HG02870 (cell line): ENCODE data around the gene SRRM4.

ENCODE experiments used
- ATAC-seq: cut with Tn5 transposase; IDR thresholded peaks from one replicate; pipeline ENCODE4 v1.9.1; 2021; ENCODE audit warnings: mild to moderate bottlenecking, moderate library complexity; ENCODE audit not compliant: unreplicated experiment

SRRM4 gene, protein sequence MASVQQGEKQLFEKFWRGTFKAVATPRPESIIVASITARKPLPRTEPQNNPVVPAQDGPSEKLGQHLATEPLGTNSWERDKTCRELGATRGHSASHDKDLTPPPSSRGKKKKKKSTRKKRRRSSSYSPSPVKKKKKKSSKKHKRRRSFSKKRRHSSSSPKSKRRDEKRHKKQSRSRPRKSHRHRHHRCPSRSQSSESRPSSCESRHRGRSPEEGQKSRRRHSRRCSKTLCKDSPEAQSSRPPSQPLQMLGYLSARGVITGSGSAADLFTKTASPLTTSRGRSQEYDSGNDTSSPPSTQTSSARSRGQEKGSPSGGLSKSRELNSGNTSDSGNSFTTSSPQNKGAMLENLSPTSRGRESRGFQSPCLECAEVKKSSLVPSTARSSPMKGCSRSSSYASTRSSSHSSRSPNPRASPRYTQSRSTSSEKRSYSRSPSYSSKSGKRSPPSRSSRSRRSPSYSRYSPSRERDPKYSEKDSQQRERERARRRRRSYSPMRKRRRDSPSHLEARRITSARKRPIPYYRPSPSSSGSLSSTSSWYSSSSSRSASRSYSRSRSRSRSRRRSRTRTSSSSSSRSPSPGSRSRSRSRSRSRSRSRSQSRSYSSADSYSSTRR

DNA sequence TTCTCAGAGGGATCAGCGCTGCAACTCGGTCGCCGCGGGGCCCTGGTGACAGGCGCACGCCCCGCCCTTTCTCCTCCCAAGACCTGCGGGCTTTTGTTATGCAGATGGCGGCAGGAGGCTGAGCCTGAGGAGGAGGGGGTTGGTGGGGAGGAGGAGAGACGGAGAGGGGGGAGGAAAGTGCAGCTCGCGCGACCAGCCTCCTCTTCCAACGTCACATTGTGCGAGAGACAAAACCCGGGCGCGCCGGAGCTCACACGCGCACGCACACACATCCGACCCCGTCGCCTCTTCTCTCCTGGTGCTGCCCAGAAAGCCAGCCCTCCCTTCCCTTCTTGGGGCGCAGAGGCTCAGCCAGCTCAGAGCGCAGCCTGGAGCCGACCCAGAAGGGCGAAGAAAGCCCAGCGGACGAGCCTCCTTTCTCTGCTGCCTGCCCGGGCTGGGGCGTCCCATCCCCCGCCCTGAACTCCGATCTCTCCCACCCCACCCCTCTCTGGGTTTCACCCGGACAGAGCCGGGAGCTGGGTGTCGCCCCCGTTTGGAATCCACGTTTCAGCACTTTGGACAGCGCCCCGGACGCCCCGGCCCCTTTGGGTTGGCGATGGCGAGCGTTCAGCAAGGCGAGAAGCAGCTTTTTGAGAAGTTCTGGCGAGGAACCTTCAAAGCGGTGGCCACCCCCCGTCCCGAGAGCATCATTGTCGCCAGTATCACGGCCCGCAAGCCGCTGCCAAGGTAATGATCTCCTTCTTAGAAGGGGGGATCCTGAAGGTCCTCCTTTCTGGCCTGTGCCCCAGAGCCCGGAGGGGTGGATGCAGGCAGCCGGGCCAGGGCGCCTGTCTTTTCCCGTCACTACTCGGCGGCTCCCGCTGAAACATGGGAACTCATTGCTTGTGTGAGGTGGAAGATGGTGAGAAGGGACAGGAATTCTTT, at the start of gene SRRM4:
TSS of gene SRRM4 (plus strand) at position 257 of the 927 bp plus-strand sequence. CDS start at position 599, 342 bp downstream.
- ATAC-seq = no peak

DNA sequence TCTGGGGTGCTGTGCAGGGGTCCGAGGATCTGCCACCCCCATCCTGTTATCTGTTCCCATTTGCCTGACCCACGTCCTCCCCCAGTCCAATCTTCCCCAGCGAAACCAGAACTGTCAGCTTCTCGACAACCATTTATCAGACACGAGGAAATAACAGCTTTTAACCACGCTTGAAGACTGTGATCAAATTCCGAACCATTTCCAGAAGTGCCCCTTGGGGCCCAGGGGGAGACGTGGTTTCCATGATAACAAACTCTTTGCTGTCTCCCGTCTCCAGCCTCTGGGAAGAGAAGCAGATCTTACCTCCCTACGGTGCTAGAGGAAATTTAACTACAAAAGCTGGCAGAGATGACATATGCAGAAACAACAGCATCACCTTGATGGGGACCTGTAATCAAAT, 35.1 kb upstream of the SRRM4 start:
- no peak for ATAC-seq

DNA sequence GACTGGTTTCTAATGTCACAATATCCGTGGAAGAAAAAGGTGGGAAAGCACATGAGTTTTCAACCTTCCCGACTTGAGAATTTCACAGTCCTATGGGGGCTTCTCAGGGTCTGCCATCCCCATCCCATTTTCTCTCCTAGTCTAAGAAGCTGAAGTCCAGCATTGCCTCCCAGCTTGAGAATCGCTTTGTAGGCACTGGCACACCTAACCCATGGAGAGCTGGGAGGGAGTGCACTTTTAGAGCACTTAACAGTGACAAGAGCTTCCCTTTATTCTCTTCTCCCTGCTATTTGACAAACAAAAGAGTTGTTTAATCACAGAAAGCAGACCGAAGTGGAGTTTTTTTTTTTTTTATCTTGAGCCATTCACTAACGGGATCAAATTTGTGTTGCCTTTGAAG, 22.8 kb upstream of the SRRM4 start:
- no peak for ATAC-seq

DNA sequence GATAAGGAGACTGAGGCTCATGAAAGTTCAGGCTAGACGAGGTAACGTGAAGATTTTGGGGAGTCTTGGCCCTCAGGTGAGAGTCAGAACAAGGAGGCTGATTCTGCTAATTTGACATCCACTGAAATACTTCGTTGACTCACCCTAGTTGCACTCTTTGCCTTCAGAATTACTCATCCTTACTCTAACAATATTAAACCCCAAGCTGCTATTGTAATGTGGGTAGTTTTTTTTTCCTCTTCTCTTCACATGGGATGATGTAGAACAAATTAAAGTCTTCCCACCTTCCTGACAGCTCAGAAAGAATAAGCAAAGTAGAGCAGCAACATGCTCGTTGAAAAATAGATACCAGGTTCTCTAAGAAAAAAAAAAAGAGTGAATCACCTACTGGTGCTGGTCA, 22.0 kb upstream of the SRRM4 start:
- ATAC-seq = no peak

DNA sequence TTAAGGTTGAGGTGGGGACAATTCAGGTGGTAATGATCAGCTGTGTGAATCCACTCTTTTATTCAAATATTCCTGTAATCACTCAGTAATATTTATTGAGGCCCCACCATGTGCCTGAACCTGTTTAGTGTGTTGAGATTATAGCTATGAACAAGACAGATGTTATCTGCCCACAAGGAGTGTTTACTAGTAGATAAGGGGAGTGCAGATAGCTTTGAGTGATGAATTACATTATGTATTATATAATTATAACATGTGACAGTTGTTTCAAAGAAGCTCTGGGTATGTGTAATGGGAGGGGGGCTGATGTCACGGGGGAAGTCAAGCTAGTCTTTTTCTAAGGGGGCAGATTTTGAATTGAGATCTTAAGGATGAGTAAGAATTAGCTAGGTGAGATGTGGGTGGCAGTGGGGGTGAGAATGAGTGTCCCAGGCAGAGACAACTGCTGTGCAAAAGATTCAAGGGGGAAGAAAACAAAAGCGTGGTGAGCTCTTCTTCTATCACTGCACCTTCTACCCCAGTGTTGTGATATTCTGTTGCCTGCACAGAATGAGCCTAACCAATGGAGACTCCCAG, 21.3 kb upstream of the SRRM4 start:
- ATAC-seq = no peak

DNA sequence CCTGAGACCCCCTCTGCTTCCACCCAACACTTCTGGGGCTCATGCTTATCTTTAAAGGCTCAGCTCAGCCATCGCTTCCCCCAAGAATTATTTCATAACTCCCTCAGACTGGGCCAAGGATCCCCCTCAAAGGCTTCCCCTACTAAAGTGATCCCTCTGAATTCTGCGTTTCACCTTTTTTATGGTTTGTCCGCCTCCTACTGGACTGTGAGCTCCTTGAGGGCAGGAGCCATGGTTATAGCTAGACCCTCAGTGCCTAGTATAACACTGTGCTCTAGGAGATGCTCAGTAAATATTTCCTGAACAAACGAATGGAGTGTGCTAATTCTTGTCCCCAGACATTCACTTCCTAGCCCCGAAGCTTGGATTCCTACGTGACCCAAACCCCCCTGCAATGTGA, 20.5 kb upstream of the SRRM4 start:
- no peak for ATAC-seq

DNA sequence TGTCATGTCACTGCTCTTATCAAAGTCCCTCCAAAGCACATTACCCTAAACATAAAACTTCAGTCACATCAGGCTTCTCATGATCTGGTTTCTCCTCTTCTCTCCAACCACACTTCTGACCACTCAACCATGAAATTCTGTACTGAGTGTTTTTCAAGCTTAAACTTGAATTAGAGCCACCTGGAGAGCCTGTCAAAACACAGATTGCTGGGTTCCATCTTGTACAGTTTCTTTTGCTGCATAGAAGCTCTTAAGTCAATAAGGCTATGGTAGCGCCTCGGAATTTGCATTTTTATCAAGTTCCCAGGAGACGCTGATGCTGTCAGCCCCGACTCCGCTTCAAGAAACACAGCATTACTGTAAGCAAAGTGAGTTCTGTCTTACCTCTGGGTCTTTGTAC, 16.4 kb upstream of the SRRM4 start:
- no peak for ATAC-seq

DNA sequence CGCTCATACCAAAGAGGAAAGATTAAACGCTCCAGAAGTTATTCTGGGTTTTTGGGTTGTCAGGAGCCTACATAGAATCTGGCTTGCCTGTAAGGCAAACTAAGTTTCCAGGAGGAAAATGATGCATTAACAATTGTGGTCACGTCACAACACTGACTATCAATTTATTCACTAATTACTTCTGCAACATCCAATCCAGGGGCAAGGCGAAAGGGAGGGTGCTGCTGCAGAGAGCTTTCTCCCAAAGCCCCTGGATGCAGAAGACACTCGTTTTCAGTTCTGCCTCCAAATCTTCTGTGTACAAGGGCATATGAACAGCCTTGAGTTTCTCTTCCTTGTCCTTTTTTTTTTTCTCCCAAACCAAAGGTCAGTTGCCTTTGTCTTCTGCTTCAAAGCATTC, 10.5 kb upstream of the SRRM4 start:
- ATAC-seq = no peak

DNA sequence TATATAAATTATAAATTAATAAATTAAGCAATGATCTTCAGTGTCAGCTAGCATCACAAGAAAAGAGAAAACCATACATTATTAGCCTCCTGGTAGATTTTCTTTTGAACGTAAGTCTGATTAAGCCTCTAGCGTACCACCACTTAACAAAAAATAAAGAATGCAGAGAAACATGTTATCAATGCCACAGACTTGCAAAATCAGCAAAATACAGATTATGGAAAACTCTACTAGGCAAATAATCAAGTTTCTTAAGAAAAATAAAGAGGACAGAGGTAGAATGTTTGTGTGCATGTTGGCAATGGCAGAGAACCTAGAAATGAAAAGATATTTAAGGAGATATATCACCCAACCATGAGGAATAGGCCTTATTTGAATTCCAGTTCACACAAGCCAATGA, 8.4 kb upstream of the SRRM4 start:
- no peak for ATAC-seq

DNA sequence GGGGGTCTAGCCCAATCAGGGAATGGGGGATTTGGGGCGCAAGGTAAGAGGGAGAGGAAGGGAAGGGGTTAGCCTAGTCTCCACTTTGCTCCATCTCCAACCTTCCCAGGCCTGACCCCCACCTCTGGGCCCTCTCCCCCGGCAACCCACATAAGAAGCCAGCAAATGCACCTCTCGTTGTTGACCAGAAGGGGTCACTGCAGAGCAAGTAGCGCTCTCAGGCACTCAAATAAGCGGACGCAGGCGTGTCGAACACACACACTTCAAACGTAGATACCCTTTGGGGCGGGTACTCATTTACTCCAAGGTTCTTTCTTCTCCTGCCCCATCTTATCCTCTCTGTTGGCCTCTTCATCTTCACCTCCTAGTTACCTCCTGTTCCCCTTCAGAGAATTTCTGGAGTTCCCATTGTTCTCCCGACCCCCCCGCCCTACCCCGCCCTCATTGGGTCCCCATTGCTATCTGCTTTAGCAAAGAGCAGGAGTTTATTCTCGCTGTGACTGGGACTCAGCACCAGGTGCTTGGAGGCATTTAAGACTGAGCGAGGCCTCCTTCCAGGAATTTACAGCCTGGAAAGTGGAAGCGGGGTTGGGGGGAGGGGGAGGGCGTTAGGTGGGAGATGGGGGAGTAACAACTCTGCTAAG, 1.5 kb upstream of the SRRM4 start:
- ATAC-seq = no peak

DNA sequence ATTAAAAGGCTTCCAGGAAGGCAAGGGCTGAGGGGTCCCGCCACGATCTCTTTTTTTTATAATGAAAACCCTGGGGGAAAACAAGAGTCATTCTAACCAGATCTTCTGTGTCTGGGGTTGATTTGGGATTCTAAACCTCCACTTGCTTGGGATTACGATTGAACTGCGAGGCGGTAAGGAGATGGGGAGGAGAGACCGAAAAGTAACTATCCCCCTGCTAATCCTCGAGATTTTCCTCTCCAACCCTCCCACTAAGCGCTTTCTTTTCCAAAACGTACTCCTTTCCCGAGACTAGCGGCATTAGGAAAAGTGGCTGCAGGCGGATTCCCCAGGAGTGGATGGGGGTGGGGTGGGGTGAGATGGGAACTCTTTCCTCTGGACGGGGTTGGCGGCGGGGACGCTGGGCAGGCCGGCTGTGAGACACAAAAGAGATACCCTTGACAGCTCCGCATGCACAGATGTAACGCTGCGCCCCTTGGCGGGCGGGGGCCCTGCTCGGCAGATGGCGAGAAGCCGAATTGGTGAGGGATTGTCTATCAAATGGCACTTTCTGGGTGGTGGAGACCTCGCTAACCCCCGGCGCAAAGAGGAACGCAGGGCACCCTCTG, 830 bp upstream of the SRRM4 start:
- ATAC-seq = no peak

DNA sequence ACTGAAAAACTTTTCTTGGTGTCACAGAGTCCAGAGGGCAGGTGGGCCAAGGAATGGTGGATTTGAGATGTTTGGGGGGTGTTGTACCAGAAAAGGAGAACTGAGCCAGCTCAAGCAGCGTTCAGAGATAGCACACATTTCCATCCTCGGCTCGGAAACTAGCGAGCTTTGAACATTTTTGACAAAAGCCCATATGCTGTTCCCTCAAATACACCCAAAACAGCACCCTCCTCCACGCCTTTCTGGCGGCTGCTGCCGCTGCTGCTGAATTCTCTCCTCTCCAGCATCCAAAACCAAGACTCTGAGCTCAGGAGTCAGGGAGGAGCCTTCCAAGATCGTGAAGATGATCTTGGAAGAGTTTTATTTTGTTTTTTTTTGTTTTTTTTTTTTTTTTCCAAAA, 961 bp downstream of the SRRM4 start:
- ATAC-seq = no peak

DNA sequence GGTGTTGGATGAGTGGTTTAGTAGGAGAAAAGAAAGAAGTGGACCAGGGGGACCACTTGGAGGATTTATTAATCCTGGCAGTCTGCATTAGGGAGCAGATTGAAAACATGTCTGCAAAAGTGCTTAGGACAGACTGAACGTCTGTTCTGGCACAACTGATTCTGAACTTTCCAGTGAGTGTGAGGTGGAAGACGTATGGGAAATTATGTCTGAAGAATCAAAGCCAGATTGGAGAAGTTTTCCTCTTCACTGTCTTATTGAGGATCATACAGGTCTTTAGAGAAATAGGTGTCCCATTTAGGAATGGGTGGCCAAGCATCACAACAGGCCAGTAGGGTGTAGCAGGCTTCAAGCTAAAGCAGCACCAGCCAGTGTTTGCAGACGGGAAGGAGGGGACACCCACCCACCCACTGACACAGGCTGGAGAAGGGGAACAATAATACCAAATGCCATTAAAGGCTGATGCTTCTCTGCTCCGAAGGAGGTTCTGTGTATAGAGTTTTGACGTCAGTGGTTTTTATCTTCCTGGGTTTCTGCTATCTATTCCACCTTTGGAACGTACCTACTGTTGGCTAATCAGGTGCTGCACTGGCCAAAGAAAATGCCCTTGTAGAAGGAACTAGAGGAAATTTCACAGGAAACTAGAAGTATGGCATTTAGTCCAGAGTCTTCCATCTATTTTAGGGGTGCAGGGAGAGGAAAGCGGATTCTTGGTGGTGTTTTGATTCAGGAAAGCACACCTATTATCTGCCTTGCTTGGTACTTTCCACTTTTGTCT, 1.8 kb downstream of the SRRM4 start:
- ATAC-seq = no peak

DNA sequence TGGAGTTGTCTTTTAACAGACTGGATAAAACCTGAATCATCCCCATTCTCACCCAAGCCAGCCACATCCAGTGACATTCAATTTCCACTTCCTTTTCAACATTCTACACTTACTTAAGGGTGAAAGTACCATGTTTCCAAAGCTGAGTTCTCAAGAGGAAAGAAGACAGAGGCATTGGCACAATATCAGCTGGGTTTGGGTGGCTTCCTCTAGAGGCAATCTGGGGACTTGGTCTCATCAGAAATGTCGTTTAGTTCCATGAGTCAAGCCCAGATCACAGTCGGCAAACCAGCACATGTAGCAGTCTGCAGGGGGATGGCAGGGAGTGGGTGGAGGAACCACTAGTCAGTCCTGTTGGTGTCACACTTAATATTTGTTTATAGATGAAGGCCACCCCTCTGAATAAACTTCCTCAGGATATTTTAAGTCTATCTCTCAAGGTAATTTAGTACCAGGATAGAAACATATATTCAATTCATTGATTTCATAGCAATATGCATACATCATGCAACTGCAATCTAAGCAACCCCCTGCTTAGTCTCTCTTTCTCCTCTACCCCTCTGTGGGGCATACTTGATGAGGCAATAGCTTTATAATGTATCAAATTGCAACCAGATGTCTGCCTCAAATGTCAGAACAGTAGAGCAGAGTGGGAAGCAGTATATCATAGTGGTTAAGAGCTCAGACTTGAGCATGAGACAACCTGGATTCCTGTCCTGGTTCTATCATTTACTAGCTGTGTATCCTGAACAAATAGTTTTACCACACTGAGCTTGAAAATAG, 3.0 kb downstream of the SRRM4 start:
- ATAC-seq = no peak

DNA sequence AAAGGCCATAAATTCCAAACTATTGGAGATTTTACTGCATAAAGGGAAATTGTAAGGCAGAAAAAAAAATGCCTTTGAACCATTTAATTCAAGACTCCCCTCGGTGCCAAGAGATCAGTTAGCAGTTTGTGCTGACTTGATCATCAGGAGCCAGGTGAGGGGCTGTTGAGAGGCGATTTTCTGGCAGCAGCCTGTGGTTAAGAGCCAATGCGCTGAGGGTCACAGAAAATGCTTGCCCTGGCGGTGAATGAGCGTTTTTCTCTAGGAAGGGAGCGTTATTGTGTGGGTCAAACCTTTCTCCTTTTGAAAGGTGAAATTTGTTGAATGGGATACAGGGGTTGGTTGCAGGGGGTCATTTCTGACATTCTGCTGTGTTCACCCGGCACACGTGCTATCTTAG, 4.7 kb downstream of the SRRM4 start:
- no peak for ATAC-seq

DNA sequence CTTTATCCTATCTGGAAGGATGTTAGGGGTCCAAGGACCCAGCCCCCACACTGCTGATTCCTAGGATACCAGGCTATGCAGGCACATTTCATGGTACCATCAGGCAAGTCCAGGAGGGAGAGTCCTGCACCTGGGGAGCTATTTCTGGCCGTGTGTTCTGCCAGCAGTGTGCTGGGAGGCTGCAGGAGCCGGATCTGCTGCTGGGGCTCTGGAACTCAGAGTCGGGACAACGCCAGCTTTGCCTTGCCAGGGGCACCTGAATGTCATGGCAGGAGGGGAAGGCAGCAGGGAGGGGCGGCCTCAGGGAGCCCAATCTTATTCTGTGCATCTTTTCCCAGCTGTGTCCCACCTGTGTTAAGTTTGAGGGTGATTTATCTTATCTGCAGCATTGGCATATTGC, 17.8 kb downstream of the SRRM4 start:
- ATAC-seq = no peak

DNA sequence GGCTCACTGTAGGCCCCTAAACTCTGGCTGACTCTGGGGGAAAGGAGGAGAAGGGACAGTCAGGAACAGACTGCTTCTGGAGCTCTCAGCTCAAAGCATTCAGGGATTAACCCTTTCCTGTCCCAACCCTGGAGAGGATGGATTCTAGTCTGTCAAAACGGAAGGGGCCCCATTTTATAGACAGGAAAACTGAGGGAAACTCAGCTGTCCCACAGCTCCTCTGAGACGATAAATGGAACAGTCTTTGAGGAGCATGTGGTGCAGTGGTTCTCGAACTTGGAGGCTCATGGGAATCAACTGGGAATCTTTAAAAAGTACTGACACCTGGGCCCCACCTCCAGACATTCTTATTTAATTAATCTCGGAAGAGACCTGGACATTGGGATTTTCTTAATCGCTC, 23.7 kb downstream of the SRRM4 start:
- no peak for ATAC-seq

DNA sequence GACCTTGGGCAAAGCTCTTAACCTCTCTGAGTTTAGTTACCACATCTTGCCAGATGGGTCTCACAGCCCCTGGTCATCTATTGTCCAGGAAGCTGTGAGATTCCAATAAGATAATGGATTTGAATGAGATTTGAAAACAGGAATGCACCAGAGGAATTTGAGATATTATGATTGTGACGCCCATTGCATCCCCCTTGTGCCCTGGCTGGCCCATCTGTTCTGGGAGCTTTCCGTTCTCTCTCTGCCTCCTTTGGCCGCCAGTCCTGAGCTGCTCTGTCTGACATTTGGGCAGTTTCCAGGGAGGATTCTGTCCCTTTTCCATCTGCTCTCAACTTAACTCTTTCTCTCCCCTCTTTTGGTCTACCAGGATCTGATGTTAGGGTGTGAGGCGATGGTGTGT, 24.6 kb downstream of the SRRM4 start:
- ATAC-seq = no peak

DNA sequence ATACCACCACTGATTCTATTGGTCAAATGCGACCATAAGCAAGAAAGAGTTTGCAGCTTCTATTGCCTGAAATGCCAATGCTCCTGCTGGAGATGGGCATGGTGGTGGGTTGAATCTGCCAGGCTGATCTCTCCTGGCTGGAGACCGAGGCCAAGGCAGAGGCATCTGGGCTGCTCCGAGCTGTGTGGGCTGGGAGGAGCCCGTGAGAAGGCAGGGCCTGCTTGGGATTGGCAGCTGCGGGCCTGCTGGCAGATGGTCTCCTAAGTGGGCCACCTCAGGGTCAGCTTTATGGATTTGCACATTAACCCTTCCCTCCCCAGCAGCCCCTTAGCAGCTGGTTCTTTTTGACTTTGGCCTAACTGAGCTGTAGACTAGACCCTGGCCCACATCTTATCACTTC, 25.4 kb downstream of the SRRM4 start:
- ATAC-seq = no peak
